HepG2 (cell line): ENCODE data around the gene SLC22A23. TPM values are rescaled to one million over a fixed set of nuclear protein-coding genes. Genes with fewer than 3 reads are reported as not detected.

ENCODE experiments used
- AKNA ChIP-seq: sonication (generic); formaldehyde crosslinking; IDR thresholded peaks from 2 replicates; pipeline ENCODE4 v1.4.0; 2020; ENCODE audit warnings: missing genetic modification reagents, borderline replicate concordance
- ARHGAP35 ChIP-seq: sonication (generic); formaldehyde crosslinking; IDR thresholded peaks from 2 replicates; pipeline ENCODE4 v1.9.0; 2022; ENCODE audit warnings: mild to moderate bottlenecking, inconsistent platforms, moderate library complexity, missing genetic modification reagents, borderline replicate concordance
- TCF12 ChIP-seq, 2 experiments: fragments of 450-650 bp in 1 of 2; sonication (generic) in 1 of 2; formaldehyde crosslinking in 1 of 2; IDR thresholded peaks; 2 replicates each; pipeline versions ENCODE4 v1.6.1 to v1.8.0; 2017 to 2022; ENCODE audit warnings: antibody characterized with exemption in 1 of 2, mild to moderate bottlenecking in 1 of 2, missing genetic modification reagents in 1 of 2, moderate library complexity in 1 of 2
- ZNF7 ChIP-seq: IDR thresholded peaks from 2 replicates; pipeline ENCODE4 v1.6.1; 2016; ENCODE audit warnings: missing biosample characterization, missing genetic modification reagents
- polyA plus RNA-seq, 8 experiments: library from polyadenylated mRNA; depleted of rRNA in 3 of 8; stranded (reverse) in 7 of 8; unstranded in 1 of 8; fragments of >200 nt; fragmentation: Illumina TruSeq in 4 of 8; extraction: Trizol in 4 of 8; gene quantifications; 2 replicates each; pipeline versions ENCODE4 v1.2.1 to v1.2.3, GENCODE V29; 2011 to 2016; ENCODE audit warnings: low read depth in 4 of 8, missing spikeins in 1 of 8, mixed read lengths in 1 of 8; ENCODE audit not compliant: insufficient read depth in 1 of 8
- total RNA-seq, 5 experiments: library from RNA; depleted of rRNA; stranded (reverse); fragments of >200 nt; fragmentation: Illumina TruSeq; extraction: Trizol; gene quantifications; 2 replicates each; pipeline ENCODE4 v1.2.3, GENCODE V29; 2016; ENCODE audit warnings: low read depth in 1 of 5
- TF ChIP-seq, protein P1 (sequence below): sonication (generic); formaldehyde crosslinking; IDR thresholded peaks from 2 replicates; pipeline ENCODE4 v1.4.0; 2020; ENCODE audit warnings: missing genetic modification reagents

The SLC22A23 gene
- total and polyA plus RNA-seq, 2 of the 13 experiments (the other 11 are each of a cell fraction or from before 2014, with no cell fraction given) = 11.8 to 17.5 TPM

DNA sequence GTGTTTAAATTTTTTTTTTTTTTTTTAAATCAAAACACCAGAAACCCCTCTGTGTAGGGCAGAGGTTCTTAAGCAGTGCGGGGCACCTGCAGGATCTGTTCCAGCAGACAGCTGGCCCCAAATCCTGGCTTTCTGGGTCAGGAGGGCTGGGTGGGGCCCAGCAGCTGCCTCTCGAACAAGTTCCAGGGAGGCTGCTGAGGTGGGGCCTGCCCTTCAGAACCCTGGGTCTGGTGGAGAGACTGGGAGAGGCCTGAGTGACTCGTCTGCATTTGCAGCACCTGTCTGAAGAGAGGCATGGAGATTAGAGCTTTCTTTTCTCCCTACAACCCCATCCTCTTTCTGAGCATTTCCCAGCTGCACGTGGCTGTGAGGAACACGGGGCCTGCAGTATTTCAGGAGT lies 189.7 kb downstream of the SLC22A23 start (continued):
- TF ChIP-seq, protein P1, sequence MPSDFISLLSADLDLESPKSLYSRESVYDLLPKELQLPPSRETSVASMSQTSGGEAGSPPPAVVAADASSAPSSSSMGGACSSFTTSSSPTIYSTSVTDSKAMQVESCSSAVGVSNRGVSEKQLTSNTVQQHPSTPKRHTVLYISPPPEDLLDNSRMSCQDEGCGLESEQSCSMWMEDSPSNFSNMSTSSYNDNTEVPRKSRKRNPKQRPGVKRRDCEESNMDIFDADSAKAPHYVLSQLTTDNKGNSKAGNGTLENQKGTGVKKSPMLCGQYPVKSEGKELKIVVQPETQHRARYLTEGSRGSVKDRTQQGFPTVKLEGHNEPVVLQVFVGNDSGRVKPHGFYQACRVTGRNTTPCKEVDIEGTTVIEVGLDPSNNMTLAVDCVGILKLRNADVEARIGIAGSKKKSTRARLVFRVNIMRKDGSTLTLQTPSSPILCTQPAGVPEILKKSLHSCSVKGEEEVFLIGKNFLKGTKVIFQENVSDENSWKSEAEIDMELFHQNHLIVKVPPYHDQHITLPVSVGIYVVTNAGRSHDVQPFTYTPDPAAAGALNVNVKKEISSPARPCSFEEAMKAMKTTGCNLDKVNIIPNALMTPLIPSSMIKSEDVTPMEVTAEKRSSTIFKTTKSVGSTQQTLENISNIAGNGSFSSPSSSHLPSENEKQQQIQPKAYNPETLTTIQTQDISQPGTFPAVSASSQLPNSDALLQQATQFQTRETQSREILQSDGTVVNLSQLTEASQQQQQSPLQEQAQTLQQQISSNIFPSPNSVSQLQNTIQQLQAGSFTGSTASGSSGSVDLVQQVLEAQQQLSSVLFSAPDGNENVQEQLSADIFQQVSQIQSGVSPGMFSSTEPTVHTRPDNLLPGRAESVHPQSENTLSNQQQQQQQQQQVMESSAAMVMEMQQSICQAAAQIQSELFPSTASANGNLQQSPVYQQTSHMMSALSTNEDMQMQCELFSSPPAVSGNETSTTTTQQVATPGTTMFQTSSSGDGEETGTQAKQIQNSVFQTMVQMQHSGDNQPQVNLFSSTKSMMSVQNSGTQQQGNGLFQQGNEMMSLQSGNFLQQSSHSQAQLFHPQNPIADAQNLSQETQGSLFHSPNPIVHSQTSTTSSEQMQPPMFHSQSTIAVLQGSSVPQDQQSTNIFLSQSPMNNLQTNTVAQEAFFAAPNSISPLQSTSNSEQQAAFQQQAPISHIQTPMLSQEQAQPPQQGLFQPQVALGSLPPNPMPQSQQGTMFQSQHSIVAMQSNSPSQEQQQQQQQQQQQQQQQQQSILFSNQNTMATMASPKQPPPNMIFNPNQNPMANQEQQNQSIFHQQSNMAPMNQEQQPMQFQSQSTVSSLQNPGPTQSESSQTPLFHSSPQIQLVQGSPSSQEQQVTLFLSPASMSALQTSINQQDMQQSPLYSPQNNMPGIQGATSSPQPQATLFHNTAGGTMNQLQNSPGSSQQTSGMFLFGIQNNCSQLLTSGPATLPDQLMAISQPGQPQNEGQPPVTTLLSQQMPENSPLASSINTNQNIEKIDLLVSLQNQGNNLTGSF (CRISPR knock-in tag) = no peak
- TF ChIP-seq ARHGAP35 (CRISPR knock-in tag) (no peak), TCF12 (IDR thresholded peaks at IDR 0.05) (no peak), TCF12 (CRISPR knock-in tag; IDR thresholded peaks at IDR 0.05) (no peak), AKNA (CRISPR knock-in tag) (0 out of 2 replicates have a peak, but pooled peaks have one; percentile 34), ZNF7 (CRISPR knock-in tag) (no peak)
- TF ChIP-seq, all 625 proteins: peak for 3
